HG02852 (cell line): Measurements from ENCODE around the gene NHP2.
A peak's percentile ranks its signal among the peaks of the same experiment; 100 is the strongest.
"Not testable (repeated sequence)": the region's sequence is repeated elsewhere in the genome, so short reads cannot be mapped to it uniquely, and the experiment has no call there.

ENCODE experiments used
- ATAC-seq: cut with Tn5 transposase; IDR thresholded peaks from one replicate; pipeline ENCODE4 v1.9.1; 2021; ENCODE audit warnings: mild to moderate bottlenecking, moderate library complexity; ENCODE audit not compliant: unreplicated experiment

Gene NHP2

GRCh38 chr5:178131446-178131996, 22.2 kb downstream of the NHP2 start:
- no peak for ATAC-seq

GRCh38 chr5:178130576-178131445, 22.9 kb downstream of the NHP2 start, which contains the start of gene RMND5B:
Gene RMND5B (plus strand): TSS chr5:178131014. CDS start chr5:178138120, 7,106 bp downstream.
- ATAC-seq, result peak; percentile 86

GRCh38 chr5:178130234-178130575, 23.5 kb downstream of the NHP2 start:
- not testable (repeated sequence) for ATAC-seq

- no peak for ATAC-seq
These were observed 24.4 kb downstream of the NHP2 start for GRCh38 chr5:178129296-178129695.

GRCh38 chr5:178127300-178128009, 26.2 kb downstream of the NHP2 start:
- not testable (repeated sequence) for ATAC-seq

- no peak for ATAC-seq
These were observed 27.1 kb downstream of the NHP2 start for GRCh38 chr5:178126556-178126955.

- no peak for ATAC-seq
These were observed 28.3 kb downstream of the NHP2 start for GRCh38 chr5:178125253-178125906.

- no peak for ATAC-seq
These were observed 29.4 kb downstream of the NHP2 start for GRCh38 chr5:178123966-178124925.

GRCh38 chr5:178123094-178123965, 30.4 kb downstream of the NHP2 start:
- no peak for ATAC-seq

- ATAC-seq, result no peak
These were observed 31.3 kb downstream of the NHP2 start for GRCh38 chr5:178122346-178122745.

GRCh38 chr5:178121391-178122276, 32.1 kb downstream of the NHP2 start:
- no peak for ATAC-seq

GRCh38 chr5:178120607-178121357, 32.9 kb downstream of the NHP2 start:
- ATAC-seq, result peak; percentile 78

GRCh38 chr5:178119915-178120606, 33.6 kb downstream of the NHP2 start:
- ATAC-seq, result no peak

- ATAC-seq, result no peak
These were observed 35.6 kb downstream of the NHP2 start for GRCh38 chr5:178117923-178118701.

GRCh38 chr5:178116143-178116885, 37.4 kb downstream of the NHP2 start:
- no peak for ATAC-seq

- ATAC-seq, result no peak
These were observed 37.9 kb downstream of the NHP2 start for GRCh38 chr5:178115814-178116142.
